Measurements from ENCODE around the gene ADAMTSL1. TPM values are rescaled to one million over a fixed set of nuclear protein-coding genes. Genes with fewer than 3 reads are reported as not detected.

ADAMTSL1 gene
- total and polyA plus RNA-seq, 2 of the 13 experiments (the other 11 are each of a cell fraction or from before 2014, with no cell fraction given), result not detected

GRCh38 chr9:18775241-18775640, 301.3 kb downstream of the ADAMTSL1 start:
- WGBS (ENCODE audit: low lambda C conversion rate), result 0% methylated on average over 1 of the region's 1 CpG
- peaks cover 0 to 7% of the 10 kb centered on the region in 2 experiments; a peak in 2 of 5 replicates for H3K27me3 ChIP-seq (ENCODE audit: control insufficient read depth in 1 of 2, insufficient read depth in 2 of 2, low read length in 2 of 2)
- DNase-seq (ENCODE audit: low spot score) (no peak), FAIRE-seq (no peak), ATAC-seq (no peak)
- 0 out of 2 replicates have a peak, but pooled peaks cover 6% of the 10 kb centered on the region for H3K4me1 ChIP-seq (ENCODE audit: insufficient read depth, low read length)
- H3K36me3 ChIP-seq (replicated peaks in 1 of 2; ENCODE audit: control insufficient read depth in 1 of 2, insufficient read depth in 2 of 2, low read length in 2 of 2), result no peaks in the 10 kb centered on the region
- ChIA-PET CTCF (ENCODE audit: low intra/inter-chr PET ratio, low total read pairs) (no interaction called here), POLR2A (no interaction called here)
- H3K4me3 ChIP-seq (replicated peaks in 1 of 3; ENCODE audit: insufficient read depth in 1 of 3, low read depth in 2 of 3, low read length in 3 of 3), result no peak overlapping the region
- no peak overlapping the region for H2AFZ ChIP-seq (ENCODE audit: low read length)
- H4K20me1 ChIP-seq (ENCODE audit: insufficient read depth, low read length), result no peaks in the 10 kb centered on the region
- H3K9me3 ChIP-seq (ENCODE audit: low read length), result no peaks in the 10 kb centered on the region
- BruUV-seq (replicated peaks), result no TSS peak
- intact Hi-C loops (cut with micrococcal nuclease; ENCODE audit: unreplicated experiment), result no loop called here
- no peak overlapping the region for H3K27ac ChIP-seq (ENCODE audit: extremely low read length, insufficient read depth, low read length)
- no peak for TF ChIP-seq ZNF740 (CRISPR knock-in tag; IDR thresholded peaks at IDR 0.05)
- no peak for TF ChIP-seq SIX1 (CRISPR knock-in tag; IDR thresholded peaks at IDR 0.05; ENCODE audit: borderline replicate concordance)
- no peak for TF ChIP-seq ZNF512 (CRISPR knock-in tag; IDR thresholded peaks at IDR 0.05)
- TF ChIP-seq ZNF547 (CRISPR knock-in tag; IDR thresholded peaks at IDR 0.05), result no peak
- TF ChIP-seq RBFOX2 (IDR thresholded peaks at IDR 0.05; ENCODE audit: low read depth, low read length), result no peak
- TF ChIP-seq KMT2B (CRISPR knock-in tag; IDR thresholded peaks at IDR 0.05), result no peak
- no peak for TF ChIP-seq SRSF1 (optimal IDR thresholded peaks at IDR 0.05; ENCODE audit: low read depth, low read length)
- TF ChIP-seq ZNF563 (CRISPR knock-in tag; IDR thresholded peaks at IDR 0.05), result no peak
- TF ChIP-seq ZNF44 (CRISPR knock-in tag; IDR thresholded peaks at IDR 0.05), result no peak
- no peak for TF ChIP-seq CBFB (CRISPR knock-in tag; IDR thresholded peaks at IDR 0.05)
- no peak for TF ChIP-seq SP2 (CRISPR knock-in tag; IDR thresholded peaks at IDR 0.05)
- no peak for TF ChIP-seq IKZF1 (IDR thresholded peaks at IDR 0.05)
- TF ChIP-seq ZNF468 (CRISPR knock-in tag; IDR thresholded peaks at IDR 0.05), result no peak
- TF ChIP-seq NFAT5 (CRISPR knock-in tag; IDR thresholded peaks at IDR 0.05), result no peak
- H3K4me2 ChIP-seq (ENCODE audit: low read depth, low read length), result no peak overlapping the region
- H3K79me2 ChIP-seq (ENCODE audit: insufficient read depth, low read length), result no peaks in the 10 kb centered on the region
- in situ Hi-C loops (cut with HindIII; ENCODE audit: extremely low pct_ligation_motif_present, low pct_unique_long_range_greater_than_20kb), result no loop called here
- no peak overlapping the region for H3K9ac ChIP-seq (ENCODE audit: insufficient read depth, low read depth, low read length)

Measured in HepG2 (cell line).